AG09319 (cell line): ENCODE measurements around the gene HOXB3.

Source experiments
- DNase-seq: peaks from one replicate; pipeline ENCODE4 v3.0.0-alpha.2; 2010; ENCODE audit warnings: low read depth; ENCODE audit errors: extremely low read depth
- CTCF ChIP-seq: IDR thresholded peaks from 2 replicates; pipeline ENCODE4 v1.5.1; 2011; ENCODE audit warnings: low read depth, mild to moderate bottlenecking, inconsistent platforms, low read length, moderate library complexity

The HOXB3 gene

GRCh38 chr17:48549281-48549630, 40.8 kb downstream of the HOXB3 start:
- TF ChIP-seq CTCF = no peak
- no peak for DNase-seq

GRCh38 chr17:48548523-48549280, 41.3 kb downstream of the HOXB3 start:
- no peak for TF ChIP-seq CTCF
- no peak for DNase-seq

- DNase-seq = no peak
- TF ChIP-seq CTCF = no peak
Observed at GRCh38 chr17:48547808-48548522, 42.1 kb downstream of the HOXB3 start.

GRCh38 chr17:48546924-48547807, 42.9 kb downstream of the HOXB3 start:
- TF ChIP-seq CTCF = no peak
- no peak for DNase-seq

- no peak for DNase-seq
- no peak for TF ChIP-seq CTCF
Observed at GRCh38 chr17:48546137-48546923, 43.7 kb downstream of the HOXB3 start.

- no peak for TF ChIP-seq CTCF
- DNase-seq = no peak
Observed at GRCh38 chr17:48545539-48545938, 44.5 kb downstream of the HOXB3 start.
